NCI-H748 (cell line): Measurements from ENCODE around the gene KRT8.
"Not testable (repeated sequence)": the region's sequence is repeated elsewhere in the genome, so short reads cannot be mapped to it uniquely, and the experiment has no call there.

ENCODE experiments used
- DNase-seq: peaks from one replicate; lab custom pipeline; 2025; ENCODE audit not compliant: unreplicated experiment; lab: John Stamatoyannopoulos, UW

The KRT8 gene

DNA sequence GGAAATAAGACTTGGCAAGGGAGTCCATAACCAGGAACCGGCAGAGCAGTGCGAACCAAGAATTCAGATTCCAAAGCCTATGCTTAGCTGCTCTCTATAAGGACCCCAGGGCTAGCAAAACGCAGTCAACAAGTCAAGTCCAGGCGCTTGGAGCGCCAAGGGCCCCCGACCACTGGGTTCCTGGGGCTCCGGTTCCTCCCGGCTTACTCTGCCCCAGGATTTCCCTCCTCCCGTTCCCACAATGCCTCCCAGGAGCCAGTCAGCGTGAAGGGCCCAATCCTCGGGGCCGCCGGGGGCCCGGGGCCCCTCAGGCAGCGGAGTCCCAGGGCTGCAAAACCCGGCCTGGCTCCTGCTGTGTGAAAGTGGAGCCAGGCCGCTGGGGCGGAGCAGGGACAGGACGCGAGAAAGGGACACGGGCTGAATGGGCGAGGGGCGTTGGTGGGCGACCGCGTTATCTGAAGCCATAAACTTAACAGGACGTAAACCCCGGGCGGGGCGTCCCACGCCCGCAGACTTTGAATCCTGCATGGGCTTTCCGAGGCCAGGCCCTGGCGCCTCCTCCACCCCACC, 1.5 kb downstream of the KRT8 start:
- DNase-seq = peak; percentile 73

DNA sequence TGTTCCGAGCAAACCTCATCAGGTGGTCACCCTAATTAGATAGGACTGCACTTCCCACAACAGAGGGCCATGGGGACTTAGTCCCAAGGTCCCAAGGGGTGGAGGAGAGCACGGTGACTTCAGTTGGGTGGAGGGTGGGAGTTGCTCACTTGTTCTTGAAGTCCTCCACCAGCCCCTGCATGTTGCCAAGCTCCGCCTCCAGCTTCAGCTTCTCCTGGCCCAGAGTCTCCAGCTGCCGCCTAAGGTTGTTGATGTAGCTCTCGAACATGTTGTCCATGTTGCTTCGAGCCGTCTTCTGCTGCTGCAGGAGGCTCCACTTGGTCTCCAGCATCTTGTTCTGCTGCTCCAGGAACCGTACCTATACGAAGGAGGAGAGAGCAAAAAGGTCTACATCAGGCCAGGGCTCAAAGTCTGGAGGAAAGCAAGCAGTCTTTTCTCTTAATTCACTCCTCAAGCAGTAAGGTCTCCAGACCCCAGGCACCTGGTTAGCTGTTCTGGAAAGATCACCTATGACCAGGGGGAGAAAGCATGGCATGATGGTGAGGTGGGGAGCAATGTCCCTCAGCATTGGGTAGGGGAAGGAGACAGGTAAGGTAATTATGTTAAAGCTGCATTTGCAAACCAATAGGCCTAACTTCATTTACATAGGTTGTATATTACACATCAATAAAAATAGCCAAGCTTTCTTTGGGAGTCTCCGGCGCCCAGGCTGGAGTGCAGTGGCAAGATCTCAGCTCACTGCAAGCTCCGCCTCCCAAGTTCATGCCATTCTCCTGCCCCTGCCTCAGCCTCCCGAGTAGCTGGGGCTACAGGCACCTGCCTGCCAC, 2.9 kb downstream of the KRT8 start:
- DNase-seq = no peak

DNA sequence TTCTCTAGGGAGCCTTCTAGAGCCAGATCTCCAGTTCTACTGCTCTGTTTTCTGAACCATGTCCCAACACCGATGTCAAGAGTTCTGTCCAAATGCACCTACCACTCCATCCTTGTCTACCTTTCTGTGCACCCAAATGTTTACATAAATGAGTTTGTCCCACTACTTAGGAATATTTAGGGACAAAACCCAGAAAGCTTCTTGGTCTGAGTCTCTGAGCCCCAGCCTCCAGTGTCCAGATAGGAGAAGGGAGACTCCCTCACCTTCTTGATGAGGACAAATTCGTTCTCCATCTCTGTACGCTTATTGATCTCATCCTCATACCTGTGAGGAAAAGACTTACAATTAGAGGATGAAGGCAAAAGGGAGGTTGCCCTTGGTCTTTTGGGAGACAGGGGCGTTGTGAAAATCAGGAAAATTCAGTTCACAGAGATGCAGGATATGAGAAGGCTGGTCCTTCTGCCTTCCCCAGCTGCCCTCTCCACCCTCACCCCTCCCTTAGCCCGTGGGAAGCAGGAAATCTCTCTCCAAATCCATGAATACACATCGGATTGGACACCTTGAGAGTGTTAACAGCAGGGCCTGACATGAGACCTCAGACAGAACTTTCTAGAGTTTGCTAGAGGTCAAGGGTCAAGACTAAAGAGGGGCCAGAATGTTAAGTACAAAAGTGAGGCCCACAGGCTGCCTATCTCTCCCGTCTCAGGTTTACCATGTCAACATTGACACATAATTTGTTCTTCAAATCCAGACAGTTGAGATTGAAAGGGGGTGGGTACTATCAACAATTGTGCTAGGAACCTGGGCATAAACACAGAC, 3.8 kb downstream of the KRT8 start:
- DNase-seq = peak; percentile 93

DNA sequence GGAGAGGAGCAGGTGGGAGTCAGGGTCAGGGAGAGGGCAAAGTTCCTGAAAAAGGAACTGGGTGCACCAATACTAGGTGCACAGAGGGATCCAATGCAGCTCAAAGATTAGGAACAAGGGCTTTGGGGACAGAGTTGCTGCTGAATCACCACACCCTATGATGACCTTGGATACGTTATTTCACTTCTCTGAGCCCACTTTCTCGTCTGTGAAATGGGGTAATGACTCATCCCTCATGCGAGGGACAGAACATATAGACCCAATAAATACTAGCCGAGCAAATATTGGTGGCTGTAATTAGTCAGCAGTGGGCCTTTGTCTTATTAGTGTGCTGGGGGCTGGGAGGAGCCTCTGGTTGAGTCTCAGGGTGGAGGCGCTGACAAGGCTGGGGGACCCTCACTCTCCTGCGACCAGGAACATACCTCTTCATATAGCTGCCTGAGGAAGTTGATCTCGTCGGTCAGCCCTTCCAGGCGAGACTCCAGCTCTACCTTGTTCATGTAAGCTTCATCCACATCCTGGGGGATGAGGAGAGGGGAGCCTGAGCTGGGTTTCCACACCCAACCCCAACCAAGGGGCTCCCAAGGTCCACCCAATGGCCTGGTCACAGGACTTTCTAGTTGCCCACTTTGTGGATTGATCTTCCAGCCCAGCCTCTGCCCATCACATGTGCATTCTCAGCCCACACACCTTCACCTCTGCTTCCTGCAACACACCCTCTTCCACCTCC, 4.5 kb downstream of the KRT8 start:
- DNase-seq = no peak

DNA sequence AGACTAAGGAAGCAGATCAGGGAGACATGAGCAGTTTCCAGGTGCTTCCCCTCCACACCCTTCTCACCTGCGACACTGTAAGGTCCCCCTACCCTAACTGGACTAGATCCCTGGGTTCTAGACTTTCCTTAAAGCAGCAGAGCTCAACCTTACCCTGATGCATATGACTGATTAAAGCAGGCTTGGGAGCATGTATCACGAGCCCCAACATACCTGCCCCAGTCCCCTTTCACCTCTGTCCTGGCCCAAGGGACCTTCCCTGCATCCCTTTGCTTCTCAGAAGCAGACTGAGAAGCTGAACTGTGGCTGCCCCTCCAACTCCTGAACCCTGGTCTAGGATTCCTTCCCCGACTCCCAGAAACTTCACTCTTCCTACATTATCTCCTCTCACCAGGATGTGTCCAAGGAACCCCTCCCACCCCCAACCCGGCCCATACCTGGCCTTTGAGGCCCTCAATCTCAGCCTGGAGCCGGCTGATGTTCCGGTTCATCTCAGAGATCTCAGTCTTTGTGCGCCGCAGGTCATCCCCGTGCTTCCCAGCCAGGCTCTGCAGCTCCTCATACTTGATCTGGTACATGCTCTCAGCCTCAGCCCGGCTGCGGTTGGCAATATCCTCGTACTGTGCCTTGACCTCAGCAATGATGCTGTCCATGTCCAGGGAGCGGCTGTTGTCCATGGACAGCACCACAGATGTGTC, 5.4 kb downstream of the KRT8 start:
- DNase-seq = no peak

DNA sequence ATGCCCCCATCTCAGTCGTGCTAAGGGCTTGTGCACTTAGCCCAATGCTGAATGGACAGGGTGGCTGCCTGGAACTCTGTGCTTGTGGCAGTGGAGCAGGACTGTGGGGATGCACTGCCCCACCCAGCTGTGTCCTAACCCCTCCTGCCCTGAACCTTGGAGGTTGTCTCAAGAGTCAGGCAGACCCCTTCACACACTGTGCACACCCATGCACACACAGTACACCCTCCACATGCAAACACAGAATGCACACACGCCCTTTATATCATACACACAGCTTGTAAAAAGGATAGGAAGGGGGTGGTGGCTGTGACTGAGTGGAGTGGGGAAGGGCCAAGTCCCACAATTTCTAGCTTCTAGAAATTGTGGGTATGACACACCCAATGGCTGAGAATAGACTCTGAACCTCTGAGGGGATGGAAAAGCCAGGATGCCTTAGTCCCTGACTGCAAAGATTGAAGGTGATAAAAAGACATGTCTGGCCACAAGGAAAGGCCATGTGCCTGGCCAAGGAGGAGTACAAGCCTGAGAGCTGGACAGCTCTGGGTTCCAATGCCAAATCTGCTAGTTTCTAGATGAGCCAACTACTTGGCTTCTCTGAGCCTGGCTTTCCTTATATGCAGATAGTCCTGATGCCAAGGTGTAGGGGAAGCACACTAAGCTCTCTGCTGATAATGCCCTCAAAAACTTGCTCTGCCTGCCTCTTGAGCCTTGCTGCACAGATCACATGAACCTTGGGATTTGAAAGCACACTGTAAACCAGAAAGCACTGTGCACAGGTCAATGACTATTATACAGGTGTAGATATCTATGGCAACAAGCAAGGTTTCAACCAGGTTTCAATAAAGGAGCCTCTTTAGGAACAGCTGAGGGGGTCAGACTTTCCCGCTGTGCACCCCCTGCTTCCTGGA, 8.4 kb downstream of the KRT8 start:
- DNase-seq = peak; percentile 45

DNA sequence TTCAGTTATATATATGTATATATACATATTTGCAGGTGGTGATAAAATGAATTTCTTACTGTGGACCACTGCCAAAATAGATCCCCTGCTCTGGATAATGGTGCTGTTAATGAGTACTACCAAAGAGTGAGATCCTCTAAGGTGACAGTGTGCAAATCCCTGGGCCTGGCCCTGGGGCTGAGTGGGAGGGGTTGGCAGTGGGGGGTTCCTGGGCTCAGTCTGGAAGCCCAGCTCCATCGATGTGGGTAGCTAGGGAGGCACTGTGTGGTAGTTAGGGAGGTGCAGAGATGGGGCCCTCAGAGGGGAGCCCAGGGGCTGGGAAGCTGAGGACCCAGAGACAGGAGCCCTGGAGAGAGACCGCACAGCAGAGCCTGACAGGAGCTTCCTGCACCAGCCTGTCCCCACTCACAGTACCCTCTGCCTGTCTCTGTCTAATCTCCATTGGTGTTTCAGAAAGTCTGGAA, 9.1 kb downstream of the KRT8 start:
- peak; percentile 81 for DNase-seq

DNA sequence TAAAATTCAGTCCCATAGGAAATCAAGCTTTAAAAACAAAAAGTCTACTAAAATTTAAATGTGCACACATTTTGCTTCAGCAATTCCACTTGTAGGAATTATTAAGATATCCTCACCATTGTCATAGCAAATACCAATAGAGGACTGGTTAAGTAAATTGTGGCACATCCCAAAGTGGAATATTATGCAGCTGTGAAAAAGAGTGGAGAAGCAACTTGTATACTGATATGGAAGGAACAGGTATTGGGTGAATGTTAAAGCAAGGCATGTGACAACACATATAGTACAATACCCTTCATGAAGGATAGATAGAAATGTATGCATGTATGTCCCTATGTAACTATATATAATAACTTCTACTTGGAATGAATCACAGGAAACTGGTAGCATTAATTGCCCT, 11.9 kb downstream of the KRT8 start:
- no peak for DNase-seq

DNA sequence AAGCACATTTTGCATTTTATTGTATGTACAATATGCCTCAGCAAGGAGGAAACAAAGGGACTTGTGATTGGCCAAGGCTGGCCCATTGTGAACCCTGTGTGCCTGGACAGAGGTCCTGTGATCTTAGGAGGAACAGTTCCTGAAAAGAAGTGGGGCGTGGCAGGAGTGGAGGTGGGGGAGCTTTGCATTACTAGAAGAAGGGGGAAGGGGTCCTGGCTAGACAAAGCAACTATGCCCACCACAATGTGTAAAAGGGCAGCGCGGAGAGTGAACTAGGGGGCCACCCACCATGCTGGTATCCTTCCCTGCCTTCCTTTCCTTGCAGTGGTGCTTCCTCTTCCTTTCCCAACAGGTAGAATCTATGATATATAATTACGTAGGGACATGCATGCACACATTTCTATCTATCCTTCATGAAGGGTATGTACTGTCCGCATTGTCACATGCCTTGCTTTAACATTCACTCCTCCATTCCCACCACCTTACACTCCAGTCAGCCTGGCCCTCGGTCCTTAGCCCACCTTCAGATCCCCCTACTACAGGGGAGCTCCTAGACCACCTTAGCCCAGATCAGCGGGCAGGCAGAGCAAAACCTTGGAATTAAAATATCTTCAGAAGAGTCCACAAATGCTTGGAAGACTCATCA, 12.5 kb downstream of the KRT8 start:
- no peak for DNase-seq

DNA sequence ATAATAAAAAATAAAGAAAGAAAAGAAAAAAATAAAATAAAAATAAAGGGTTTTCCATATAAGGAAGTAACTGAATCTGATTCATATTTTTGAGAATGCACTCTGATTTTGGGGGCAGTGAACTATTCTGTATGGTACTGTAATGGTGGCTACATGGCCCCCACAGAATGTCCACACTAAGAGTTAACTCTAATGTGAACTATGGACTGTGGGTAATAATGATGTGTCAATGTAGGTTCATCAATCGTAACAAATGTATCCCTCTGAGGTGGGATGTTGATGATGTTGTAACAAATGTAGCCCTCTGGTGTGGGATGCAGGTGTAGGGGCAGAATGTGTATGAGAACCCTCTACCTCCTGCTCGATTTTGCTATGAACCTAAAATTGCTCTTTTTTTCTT, 13.8 kb downstream of the KRT8 start:
- DNase-seq = no peak

DNA sequence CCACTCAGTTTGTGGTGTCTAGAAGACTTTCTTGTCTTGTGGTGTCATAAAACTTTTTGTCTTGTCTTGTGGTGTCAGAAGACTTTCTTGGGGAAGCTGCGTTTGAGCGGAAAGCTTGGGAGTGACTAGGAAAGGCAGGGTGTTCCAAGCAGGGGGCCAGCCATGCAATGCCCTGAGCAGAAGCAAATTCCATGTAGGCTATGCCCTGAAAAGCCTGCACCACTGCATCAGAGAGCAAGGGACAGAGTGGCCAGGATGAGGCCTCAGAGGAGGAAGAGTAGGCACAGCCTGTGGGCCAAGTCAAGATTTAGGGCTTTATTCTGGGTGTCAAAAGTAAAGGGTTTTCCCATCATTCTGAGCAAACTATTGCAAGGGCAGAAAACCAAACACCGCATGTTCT, 14.5 kb downstream of the KRT8 start:
- no peak for DNase-seq

DNA sequence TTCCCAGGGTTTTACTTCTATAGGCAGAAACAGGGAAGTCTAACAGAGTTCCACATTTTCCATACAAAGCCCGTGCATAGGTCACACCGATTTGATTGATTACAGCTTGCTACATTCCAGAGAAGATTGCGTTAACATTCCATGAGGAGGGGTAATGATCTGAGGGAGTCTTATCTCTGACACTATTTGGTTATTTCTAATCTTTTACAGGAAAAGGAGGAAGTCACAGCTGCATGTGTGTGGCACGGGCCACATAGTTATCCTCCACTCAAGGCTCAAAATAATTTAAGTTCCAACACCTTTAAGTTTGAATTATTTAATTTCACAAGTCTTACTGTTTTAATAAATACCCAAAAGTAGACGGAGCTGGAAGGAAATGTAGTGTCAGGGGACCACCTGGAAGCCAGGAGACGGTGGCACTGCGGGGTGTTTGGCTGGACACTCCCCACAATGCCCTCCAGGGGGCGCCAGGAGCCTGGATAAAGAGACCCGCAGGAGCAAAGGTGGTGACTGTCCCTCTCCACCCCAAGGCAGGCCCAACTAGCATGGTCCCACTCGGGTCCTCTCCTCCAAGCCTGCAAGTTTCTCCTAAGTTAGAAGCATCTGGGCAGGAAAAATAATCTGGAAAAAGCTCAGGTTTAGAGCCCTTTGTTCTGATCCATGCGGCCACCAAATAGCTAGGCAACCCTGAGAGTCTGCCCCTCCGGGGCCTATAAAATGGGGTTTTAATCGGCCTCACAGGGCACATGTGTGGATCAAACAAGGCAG, 20.2 kb downstream of the KRT8 start:
- peak; percentile 68 for DNase-seq

DNA sequence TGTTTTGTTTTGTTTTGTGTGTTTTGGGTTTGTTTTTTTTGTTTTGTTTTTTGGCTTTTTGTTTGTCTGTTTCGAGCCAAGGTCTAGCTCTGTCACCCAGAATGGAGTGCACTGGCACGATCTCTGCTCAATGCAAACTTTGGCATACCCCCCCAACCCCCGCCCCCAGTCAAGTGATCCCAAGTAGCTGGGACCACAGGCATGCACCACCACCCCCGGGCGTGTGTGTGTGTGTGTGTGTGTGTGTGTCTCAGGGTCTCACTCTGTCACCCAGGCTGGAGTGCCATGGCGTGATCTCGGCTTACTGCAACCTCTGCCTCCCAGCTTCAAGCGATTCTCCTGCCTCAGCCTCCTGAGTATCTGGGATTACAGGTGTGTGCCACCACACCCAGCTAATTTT, 24.4 kb downstream of the KRT8 start:
- not testable (repeated sequence) for DNase-seq

DNA sequence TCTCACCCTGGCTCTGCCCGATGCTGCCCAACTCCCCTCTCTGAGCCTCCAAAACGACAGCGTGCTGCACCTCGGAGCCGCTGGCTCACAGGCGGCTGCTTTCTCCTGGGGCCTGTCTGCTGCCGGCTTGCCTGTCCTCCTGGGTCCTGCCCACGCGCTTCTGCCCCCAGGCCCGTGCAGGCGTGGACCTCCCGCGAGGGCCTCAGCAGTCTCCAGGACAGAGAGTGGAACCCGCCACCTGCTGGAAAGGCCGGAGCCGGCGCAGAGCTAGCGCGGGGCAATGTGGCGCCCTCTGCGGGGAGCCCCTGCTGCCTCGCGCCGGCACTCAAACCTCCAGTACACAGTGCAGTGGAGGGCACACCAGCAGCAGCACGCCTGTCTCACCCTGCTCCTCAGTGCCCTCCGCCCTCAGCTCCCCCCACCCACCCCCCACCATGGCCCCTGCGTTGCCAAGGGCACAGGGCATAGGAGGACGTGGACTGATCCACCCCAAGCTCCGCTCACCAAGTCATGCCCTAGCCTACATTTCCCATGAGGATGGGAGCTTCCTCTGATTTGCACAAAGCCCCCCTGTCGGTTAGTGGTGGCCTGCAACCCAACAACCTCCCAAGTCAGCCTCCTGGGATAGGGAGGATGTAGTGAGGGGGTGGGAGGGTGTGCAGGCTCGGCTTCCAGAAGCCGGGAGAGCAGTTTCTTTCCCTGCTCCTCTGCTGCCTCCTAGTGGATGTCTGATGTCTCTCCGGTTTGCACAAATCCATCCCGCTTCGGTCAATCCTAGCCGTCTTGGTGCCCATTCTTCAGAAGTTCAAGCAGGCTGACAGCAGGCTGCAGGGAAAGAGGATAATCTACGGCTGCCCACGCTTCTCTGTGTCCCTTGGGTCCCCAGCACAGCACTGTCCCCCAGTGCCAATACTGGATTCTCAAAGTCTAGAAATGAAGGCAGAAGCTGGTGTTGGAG, 25.2 kb downstream of the KRT8 start:
- DNase-seq = peak; percentile 85

DNA sequence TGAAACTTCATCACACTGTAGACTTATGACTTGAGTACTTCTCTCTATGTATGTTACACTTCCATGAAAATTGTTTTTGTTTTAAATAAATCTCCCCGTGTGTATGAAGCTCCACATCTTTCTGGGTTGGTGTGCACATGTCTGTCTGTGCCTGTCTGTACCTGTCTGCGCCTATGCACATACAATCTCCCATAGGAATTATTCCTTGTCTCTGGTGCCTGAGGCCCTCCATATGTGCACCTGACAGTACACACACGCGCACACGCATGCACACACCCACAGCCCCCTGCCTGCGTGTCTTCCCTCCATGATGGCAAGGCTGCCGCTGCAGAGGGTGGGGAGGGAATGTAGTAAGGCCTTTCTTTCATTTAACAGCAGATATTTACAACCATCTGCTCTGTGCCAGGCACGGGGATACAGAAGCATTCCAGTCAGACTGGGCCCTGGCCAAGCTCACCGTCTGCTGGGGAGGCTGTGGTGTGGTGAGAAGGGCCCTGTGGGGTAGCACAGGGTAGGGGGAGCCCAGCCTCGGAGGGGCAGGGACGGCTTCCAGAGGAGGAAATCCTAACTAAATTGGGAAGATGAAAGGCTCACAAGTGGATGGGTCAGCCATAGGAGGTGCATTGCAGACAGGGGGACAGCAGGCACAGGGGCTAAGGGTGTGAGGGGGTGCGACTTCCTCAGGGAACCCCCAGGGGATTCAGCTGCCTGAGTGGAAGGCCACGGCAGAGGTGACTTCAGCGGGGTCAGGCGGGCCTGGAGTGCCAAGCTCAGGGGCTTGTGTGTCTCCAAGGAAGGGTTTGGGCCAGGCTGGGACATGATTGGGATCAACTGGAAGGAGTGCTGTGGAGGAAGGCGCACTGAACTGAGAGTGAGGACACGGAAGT, 26.1 kb downstream of the KRT8 start:
- no peak for DNase-seq

DNA sequence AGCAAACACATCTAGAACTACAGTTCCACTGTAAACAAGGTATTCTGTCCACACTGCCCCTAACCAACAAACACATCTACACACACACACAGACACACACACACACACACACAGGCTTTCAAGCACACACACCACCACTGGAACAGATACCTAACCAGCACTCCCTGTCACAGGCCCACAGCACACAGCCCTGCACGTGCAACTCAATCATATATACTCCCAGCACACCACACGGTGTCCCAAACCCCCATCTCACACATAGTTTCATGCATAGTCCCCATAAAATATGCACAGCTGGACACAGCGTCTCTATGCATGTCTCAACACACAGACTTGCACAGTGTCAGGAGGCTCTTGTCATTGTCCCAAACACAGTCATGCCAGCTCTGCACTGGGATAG, 27.6 kb downstream of the KRT8 start:
- no peak for DNase-seq
